ENCODE data around the gene CRAMP1.

DNA sequence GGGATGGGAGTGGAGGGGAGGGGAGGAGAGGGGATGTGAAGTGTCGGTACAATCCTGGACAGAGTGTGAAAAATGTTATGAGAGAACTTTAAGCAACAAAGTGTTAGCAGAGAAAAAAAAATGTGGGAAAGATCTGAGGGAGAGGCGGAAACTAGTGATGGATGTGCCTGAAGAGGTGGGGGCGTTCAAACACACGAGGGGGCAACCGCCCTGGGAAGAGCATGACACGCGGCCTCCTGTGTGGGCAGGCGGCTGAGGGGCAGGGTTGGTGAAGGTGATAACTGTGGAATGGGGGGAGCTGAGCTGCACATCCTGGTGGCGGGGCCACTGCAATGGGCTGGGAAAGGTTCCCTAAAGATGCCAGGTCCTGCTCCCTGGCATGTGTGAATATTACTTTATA, 30.4 kb upstream of the CRAMP1 start:
- no peak for TF ChIP-seq EZH2 (IDR thresholded peaks at IDR 0.05; ENCODE audit: insufficient read depth, poor library complexity, severe bottlenecking)
- no peak for TF ChIP-seq EZH2phosphoT487 (IDR thresholded peaks at IDR 0.05; ENCODE audit: insufficient read depth, low read depth)

All from GM23248 (cell line).